SK-N-SH (cell line): ENCODE data around the gene CCDC102B.

Experiments used
- FOXJ3 ChIP-seq: sonication (generic); formaldehyde crosslinking; IDR thresholded peaks from 2 replicates; pipeline ENCODE4 v1.5.1; 2020; ENCODE audit warnings: mild to moderate bottlenecking, missing genetic modification reagents
- TF ChIP-seq, protein P1 (sequence below): fragments of 200-600 bp; sonication (generic); IDR thresholded peaks from 2 replicates; pipeline ENCODE4 v1.6.1; 2017; ENCODE audit warnings: antibody characterized with exemption, mild to moderate bottlenecking, moderate library complexity

DNA sequence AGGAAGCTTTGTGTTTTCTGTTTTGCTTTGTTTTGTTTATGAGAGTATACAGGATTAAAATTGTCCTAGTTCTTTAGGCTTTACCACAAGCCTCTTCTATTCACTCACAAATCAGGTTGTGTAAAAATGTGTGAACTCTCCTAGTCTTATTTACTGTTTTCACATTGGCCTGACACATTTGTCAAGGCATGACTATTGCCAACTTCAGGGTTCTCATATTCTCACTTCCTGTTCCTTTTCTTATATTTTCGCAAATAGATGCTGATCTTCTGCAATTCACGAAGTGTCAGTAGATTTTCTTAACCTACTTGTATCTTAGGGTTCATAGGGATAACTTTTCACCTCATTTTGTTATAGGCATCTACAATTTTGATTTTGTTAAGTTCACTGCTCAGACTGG lies 67.1 kb downstream of the CCDC102B start:
- no peak for TF ChIP-seq FOXJ3
- TF ChIP-seq, protein P1, sequence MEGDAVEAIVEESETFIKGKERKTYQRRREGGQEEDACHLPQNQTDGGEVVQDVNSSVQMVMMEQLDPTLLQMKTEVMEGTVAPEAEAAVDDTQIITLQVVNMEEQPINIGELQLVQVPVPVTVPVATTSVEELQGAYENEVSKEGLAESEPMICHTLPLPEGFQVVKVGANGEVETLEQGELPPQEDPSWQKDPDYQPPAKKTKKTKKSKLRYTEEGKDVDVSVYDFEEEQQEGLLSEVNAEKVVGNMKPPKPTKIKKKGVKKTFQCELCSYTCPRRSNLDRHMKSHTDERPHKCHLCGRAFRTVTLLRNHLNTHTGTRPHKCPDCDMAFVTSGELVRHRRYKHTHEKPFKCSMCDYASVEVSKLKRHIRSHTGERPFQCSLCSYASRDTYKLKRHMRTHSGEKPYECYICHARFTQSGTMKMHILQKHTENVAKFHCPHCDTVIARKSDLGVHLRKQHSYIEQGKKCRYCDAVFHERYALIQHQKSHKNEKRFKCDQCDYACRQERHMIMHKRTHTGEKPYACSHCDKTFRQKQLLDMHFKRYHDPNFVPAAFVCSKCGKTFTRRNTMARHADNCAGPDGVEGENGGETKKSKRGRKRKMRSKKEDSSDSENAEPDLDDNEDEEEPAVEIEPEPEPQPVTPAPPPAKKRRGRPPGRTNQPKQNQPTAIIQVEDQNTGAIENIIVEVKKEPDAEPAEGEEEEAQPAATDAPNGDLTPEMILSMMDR, result no peak
